ENCODE data around the gene ADAMTS13.

Gene ADAMTS13

GRCh38 chr9:133472277-133472645 is 50.1 kb downstream of the ADAMTS13 start:
- DNase-seq (ENCODE audit: low spot score), result no peak

DNA sequence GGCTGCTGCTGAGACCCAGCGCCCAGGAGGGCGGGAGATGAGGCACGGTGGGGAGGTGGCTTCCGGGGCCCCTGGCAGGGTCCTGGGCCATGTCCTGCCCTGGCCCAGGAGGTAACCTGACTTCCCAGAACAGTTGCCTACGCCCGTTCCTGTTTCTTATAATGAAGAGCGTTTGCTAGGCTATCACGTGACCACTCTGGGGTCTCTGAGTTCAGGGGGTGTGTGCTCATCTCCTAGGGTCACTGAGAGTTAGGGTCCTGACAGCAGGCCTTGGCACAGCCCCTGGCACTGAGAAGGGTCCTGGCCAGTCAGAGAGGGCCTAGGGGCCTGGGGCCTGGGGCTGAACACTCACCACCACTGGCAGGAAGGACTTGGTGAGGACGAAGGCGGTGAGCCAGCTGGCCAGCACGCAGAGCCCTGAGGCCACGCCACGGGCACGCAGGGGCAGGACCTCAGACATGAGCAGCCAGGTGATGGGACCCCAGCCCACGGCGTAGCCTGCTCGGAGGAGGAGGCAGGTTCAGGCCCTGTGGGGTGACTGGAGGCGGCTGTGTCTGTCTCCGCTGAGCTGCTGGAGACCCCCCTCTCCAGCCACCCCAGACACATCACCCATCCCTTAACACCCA is 50.7 kb downstream of the ADAMTS13 start:
- DNase-seq (ENCODE audit: low spot score), result no peak

- no peak for DNase-seq (ENCODE audit: low spot score)
Observed at GRCh38 chr9:133473743-133474142, 51.6 kb downstream of the ADAMTS13 start.

DNA sequence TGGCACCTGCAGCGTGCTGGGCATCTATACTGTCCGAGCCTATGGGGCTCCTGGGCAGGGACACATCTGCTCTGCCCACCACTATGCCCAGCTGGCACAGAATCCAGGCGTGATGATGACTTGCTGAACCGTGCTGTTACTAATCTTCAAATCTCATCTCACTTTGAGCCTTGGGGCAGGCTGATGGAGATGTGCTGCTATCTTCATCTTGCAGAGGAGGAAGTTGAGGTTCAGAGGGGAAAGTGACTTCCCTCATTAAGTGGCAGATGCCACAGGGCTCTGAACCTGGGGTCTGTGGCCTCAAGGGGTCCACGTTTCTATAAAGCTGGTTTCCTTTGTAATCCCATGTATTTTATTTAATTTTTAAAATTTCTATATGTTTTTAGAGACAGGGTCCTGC is 52.0 kb downstream of the ADAMTS13 start:
- no peak for DNase-seq (ENCODE audit: low spot score)

DNA sequence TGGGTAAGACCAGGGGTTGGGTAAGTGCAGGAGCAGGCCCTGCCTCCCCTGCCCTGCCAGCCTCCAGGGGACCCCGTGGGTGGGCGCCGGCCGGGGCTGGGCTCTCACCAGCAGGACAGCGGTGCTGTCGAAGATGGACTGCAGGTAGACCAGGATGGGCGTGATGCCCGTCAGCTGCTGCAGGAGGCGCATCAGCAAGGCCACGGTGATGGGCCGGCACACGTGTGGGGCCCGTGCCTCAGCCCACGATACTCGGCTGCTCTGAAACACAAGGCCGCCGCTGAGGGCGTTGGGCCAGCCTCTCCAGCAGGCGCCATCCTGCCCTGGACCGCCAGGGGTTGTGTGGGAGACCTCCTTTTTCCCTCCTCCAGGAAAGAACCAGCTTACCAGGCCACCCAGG is 52.7 kb downstream of the ADAMTS13 start:
- no peak for DNase-seq (ENCODE audit: low spot score)

DNA sequence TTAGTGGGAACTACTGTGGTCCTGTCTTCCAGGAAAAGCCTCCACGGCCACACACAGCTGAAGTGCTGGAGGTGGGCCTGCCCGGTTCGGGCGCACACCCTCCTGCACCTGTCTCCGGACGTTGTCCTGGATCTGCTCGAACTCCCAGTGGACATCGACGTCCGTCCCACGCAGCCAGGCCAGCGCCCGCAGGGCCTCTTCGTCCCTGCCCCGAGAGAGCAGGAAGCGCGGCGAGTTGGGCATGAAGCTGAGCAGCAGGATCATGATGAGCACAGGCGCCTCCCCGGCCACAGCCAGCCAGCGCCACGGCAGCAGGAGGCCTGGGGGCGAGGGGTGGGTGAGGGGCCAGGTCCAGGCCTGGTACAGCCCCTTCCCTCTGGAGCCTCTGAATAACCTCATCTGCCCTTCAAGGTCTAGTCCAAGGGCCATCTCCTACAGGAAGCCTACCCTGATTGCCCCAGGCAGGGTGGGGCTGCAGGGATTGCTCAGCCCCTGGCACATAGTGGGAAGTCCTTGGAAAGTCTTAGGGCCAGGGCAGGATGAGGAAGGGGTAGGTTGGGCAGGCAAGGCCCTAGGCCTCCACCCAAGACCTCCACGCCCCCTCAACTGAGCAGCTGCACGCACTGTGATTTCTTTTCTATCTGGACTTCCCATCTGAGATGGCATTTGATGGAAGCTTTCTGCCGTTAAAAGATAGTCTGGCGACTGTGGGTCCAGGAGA is 53.3 kb downstream of the ADAMTS13 start:
- no peak for DNase-seq (ENCODE audit: low spot score)

DNA sequence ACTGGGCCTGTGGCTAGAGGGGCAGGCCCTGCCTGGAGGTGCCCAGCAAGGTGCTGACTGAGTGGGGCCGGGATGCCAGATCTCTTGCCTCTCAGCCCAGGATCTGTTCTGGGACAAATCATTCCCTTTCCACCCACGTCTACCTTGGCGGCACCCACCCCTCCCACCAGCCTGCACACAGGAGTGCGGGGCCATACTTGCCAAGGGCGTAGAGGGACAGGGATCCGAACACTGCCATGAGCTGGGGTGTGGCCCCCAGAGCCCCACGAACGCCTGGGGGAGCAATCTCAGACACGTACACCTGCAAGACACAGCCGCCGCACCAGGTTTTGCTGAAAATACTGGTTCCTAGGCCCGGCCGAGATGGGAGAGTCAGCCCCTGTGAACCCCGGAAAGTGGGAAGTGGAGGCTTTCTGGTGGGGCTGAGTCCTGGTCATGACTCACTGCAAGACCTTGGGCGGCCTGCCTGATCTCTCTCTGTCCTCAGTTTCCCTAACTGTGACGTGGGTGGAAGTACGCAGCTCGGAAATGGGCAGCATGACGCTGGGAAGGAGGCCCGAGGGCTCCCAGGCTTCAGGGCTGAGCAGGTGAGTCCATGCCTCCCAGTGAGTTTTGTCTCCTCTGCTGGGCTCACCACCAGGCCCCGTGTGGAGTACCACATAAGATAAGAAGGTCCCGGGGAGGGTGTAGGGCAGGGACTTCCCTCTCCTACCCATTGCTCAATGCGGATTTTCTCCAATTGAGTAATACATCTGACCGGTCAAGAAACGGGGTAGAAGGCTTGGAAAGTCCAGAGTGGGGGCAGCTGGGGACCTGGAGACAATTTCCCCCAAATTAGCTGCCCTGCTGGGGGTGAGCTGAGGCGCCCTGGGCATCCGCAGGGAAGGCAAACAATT is 54.1 kb downstream of the ADAMTS13 start:
- DNase-seq (ENCODE audit: low spot score), result no peak

DNA sequence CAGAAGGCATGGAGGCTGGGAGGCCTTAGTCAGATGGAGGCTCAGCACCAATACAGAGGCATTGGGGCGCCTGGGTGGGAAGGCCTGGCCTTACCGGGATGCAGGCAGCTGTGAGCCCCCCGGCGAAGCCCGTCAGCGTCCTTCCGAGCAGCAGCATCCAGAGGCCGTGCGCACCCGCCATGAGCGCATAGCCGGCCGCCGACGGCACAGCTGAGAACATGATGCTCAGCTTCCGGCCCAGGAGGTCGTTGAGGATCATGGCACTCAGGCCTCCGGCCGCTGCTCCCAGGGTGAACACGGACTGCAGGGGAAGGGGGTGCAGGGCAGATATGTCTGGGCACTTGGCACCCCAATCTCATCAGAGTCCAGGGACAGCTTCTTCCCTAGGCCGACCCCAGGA is 54.8 kb downstream of the ADAMTS13 start:
- DNase-seq (ENCODE audit: low spot score), result no peak

GRCh38 chr9:133477461-133477860 is 55.3 kb downstream of the ADAMTS13 start:
- DNase-seq (ENCODE audit: low spot score), result no peak

DNA sequence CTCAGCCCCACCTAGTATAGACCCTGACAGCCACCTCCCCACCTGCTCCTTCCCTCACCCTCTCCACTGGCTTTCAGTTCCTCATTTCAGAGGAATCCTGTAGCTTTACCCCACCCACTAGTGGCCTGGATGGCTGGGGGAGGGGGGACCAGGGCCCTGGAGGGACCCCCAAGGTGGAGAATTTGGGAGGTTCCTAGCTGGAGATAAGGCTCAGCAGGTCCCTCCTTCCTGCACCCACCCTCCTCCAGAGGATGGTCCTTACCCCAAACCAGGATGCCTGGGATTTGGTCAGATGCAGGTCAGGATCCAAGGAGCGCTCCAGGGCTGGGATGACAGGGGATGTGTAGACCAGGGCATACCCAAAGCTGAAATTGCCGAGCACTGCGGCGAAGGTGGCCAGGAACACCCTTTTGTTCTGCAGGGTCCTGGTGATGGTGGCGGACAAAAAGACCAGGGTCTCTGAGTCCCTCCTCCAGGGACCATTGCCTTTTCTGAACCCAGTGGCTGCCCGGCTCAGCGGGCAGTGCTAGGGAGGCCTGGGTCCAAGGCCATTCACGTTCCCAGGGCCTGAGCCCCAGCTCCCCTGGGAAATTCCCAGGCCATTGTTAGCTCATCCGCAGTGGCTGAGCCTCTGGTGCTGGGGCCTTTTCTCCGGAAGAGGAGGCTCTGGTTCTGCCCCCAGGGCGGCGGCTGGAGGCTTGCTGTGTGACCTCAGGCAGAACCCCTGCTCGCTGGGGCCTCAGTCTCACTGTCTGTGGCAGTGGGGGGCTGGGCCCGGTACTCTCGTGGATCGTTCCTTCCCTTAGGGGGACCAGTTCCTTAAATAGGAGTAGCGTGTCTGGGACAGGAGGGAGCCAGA is 56.1 kb downstream of the ADAMTS13 start:
- no peak for DNase-seq (ENCODE audit: low spot score)

DNA sequence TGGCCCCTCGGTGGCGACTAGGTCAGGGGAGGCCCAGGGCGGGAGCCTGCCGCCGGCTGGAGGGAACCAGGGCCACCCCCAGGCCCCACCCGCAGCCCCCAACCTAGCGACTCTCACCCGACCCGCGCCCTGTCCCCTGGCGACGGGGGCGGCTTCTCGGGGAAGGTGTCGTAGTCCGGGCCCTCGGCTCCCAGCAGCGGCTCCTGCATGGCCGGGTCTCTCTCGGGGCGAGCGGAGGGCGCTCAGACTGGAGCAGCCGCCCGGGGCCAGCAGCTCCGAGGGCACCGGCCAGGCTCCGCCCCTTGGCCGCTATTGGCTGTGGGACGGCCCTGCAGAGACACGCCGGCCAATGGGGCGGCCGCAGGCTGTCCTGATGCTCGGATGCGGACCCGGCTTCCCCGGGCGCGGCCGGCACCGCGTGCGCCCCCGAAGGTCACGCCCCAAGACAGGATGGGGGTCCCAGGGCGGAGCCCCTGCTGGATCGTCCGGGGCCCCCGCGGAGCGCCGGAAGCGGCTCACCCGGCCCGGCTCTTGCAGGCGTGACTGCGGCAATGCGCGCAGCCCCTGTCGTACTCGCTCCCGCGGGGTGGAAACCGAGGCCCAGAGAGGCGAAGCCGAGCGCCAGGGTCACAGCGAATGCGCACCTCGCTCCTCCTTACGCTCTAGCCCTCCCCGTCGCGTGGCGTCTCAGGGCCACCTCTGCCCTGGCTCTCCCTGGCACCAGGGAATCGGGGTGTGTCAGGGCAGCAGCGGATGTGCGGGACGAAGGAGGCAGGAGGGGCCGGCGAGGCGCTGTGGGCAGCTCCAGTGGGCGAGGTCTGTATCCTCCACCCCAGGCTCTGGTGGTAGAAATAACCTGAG is 56.9 kb downstream of the ADAMTS13 start, which contains the start of gene SLC2A6:
Gene SLC2A6 (minus strand): TSS at position 249 of the 861 bp plus-strand sequence. CDS start 40 bp downstream, at position 209.
- peak; percentile 99 for DNase-seq (ENCODE audit: low spot score)

DNA sequence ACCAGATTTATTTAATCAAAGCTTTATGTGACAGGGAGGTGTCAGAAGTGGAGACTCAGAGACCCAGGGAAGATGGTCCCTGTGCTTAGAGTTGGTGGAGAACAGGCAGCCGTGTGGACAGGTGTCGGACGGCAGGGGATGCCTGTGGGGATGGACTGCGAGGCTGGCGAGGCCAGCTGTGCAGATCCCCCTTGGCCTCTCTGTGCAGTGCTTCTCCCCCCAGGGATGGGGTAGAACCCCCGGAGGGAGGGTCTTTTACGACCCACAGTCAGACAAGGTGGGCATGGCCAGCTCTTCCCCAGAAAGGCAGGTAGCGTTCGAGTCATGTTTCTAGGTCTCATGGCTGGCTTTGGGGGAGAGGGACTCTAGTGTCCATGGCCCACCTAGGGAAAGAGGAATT is 61.4 kb downstream of the ADAMTS13 start:
- no peak for DNase-seq (ENCODE audit: low spot score)

DNA sequence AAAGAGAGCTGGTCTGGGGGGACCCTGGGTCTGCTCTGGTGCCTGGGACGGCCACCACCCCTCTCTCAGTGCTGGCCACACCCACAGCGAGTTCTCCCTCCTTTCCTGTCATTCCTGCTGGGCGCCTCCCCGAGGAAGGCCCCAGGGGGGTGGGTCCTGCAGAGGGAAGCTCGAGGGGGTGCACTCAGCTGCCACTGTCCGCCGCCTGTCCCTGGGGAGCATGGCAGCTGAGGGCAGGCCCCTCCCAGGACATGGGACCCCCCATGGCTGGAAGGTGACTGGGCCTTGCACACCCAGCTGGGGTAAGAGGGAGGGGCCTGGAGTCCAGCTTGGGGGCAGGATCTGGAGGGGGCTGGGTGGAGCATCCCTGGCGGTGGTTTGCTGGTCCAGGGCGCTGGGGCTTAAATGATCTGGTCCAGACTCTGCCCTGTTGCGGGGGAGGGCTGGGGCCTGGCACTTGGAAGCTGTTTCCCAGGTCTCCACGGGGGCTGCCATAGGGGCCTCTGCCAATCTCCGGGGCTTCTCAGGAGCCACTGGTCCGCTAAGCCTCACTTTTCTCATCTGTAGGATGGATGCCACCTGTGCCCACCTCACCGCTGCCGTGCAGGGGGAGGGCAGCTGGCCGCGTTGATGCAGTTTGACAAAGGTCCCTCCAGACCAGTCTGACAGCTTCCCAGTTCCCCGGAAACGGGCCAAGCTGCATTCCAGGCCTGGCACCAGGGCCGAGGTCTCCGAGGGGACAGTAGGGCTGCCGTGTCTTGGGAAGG is 62.7 kb downstream of the ADAMTS13 start:
- DNase-seq (ENCODE audit: low spot score), result no peak

- peak; percentile 66 for DNase-seq (ENCODE audit: low spot score)
Observed at GRCh38 chr9:133485531-133486260, 63.5 kb downstream of the ADAMTS13 start.

DNA sequence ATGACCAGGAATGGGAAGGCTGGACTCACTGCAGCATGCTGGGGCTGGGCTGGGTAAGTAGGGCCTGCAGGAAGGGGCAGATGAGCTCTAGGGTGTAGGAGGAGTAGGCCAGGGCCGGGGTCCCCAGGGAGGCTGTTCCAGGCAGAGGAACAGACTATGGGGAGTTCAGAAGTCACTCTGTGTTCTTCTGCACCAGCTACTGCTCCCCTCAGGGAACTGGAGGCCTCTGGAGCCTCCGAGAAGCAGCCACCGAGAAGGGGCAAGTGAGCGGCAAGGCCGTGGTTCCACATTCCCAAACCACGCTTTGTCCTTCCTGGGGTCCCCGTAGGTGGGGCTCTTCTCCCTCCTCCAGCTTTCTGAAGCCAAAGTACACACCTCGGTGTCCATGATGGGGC is 65.2 kb downstream of the ADAMTS13 start:
- DNase-seq (ENCODE audit: low spot score), result no peak

DNA sequence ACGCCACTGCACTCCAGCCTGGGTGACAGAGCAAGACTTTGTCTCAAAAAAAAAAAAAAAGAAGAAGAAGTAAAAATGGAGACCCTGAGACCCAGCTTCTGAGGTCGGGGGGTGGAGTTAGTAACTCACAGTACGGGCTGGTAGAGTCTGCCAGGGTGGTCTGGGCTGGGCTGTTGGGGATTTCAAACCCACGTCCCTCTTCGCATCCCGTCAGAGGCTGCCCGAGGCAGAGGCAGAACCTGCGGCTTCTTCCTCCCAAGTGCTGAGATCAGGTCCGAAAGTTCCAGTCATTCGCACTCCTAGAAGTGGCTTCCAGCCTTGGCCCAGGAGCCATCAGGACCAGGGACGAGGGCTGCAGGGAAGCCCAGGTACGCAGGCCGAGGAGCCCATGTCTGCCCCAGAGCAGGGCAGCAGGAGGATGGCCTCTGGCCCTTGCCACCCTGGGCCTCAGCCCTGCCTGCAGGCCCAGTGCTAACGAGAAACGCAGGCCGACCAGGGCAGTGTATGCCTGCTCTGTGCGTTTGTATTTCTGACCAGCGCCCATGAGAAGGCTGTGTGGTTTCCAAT is 66.6 kb downstream of the ADAMTS13 start:
- no peak for DNase-seq (ENCODE audit: low spot score)

GRCh38 chr9:133489253-133490190 is 67.4 kb downstream of the ADAMTS13 start:
- DNase-seq (ENCODE audit: low spot score), result no peak

DNA sequence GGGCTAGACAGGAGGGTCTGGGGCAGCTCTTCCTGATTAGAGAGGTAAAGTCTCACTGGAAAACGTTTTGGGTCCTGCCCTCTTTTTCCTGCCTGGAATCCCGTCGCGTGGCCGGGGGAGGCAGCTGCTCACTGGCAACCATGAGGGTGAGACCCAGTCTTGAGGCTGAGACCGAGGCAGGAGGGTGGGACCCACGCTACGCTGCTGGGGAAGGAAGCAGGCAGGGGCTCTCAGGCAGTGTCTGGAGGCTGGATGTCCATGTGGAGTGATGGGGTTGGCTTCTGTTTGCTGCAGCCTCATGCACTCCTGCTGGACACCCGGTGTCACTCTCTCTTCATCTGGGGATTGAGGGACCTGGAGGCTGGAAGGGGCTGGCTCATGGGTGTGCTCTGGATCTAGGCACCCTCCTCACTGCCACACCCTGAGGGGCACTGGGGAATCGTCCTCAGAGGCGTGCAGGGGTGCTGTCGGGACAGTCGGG is 68.1 kb downstream of the ADAMTS13 start:
- DNase-seq (ENCODE audit: low spot score), result no peak
